ENCODE measurements around the gene DISC1.

Gene DISC1

DNA sequence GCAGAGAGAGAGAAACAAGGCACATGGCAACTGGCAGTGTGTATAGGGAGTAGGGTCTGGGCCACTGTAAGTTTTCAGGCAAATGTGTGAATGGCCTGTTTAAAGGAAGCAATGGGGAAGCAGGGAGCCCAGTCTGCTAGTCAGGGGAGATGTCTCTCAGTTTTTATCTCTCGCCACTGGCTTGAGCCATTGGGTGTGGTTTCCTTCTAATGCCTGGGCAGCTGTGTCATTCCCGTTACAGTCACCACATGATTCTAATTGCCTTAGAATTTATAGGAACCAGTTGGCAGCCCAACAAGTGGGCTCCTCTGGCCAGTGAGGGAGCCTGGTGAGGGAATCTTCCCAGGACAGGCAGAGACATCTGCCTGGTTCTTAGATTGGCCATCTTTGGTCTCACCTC is 182.4 kb downstream of the DISC1 start:
- TF ChIP-seq, protein P1, sequence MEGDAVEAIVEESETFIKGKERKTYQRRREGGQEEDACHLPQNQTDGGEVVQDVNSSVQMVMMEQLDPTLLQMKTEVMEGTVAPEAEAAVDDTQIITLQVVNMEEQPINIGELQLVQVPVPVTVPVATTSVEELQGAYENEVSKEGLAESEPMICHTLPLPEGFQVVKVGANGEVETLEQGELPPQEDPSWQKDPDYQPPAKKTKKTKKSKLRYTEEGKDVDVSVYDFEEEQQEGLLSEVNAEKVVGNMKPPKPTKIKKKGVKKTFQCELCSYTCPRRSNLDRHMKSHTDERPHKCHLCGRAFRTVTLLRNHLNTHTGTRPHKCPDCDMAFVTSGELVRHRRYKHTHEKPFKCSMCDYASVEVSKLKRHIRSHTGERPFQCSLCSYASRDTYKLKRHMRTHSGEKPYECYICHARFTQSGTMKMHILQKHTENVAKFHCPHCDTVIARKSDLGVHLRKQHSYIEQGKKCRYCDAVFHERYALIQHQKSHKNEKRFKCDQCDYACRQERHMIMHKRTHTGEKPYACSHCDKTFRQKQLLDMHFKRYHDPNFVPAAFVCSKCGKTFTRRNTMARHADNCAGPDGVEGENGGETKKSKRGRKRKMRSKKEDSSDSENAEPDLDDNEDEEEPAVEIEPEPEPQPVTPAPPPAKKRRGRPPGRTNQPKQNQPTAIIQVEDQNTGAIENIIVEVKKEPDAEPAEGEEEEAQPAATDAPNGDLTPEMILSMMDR (IDR thresholded peaks at IDR 0.05): no peak

DNA sequence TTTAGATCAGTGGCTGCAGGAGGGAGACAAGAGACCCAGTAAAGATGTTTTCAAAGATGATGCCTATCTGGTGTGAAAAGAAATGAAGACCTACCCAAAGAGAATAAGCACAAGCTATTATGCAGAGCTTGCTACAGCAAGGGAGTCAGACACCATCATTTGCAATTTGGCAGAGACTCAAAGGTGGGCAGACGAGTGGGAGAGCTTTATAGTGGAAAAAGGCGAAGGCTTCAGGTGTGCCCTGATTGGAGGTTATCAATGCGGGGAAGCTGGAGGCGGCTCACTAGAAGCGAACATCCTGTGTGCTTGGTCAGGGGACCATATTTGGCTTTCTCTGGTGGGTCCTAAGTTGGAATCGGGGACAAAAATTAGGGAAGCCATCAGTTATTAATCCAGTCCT is 183.8 kb downstream of the DISC1 start:
- TF ChIP-seq, protein P1 (IDR thresholded peaks at IDR 0.05): no peak

DNA sequence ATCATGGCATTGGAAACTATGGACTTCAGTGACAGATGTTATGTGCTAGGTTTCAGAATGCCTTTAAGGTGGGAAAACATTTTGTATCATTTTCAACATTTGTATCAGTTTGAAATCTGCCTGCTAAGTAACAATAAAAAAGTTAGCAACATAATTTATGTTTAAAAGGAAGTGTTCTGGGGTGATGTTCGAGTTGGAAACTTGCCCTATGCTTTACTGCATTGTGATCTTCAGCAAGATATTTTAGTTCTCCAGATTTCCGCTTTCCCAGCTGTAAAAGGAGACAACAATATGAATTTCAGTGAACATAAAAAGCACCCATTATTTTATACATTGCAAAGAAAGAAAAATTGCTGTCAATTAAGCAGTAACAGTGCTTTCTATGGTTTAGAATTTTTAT is 187.4 kb downstream of the DISC1 start:
- TF ChIP-seq, protein P1 (IDR thresholded peaks at IDR 0.05): no peak

DNA sequence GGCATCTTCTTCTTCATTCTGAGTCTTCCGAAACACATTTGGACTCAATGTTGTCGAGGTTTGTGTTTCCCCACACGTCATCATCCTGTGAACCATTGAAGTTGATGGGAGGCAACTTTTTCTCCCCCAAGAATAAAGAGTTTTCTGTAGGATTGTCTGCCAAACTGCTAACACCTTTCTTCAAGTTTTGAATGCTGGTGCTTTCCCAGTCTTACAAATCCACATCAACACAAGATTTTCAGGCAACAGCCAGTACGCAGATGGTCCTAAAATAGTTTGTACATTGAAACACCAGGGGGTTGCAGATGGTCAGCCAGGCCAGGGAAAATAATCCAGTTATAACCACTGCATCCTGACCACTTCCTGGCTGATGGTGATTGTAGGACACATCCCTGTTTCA is 187.9 kb downstream of the DISC1 start:
- TF ChIP-seq, protein P1 (IDR thresholded peaks at IDR 0.05): no peak

DNA sequence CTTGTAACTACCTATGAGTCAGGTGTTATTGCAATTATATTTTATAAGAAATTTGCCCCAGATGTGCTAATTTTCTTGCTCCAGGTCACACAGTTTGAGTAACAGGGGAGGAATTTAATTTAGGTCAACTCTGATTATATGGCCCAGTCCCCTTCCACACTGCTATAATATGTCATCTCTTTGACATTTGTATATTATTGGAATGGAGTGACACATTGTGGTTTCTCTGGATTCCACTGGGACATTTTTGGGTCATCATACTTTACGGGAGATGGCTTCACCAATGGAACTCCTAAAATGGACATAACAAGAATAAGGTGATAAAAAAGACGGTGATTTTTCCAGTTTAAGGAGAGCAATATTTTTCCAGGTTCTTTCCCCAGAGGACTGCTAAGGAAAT is 191.2 kb downstream of the DISC1 start:
- TF ChIP-seq, protein P1 (IDR thresholded peaks at IDR 0.05): no peak

DNA sequence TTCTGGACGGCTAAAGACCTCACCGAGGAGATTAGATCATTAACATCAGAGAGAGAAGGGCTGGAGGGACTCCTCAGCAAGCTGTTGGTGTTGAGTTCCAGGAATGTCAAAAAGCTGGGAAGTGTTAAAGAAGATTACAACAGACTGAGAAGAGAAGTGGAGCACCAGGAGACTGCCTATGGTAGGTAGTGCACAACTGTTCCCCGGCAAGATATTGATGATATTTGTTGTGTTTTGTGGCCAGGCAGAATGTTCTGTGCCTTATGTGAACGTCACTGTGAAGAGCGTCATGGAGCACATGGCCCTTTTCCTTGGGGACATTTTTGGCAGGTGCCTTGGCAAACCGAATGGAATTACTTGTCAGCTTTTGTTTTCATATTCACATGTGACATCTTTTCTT is 191.7 kb downstream of the DISC1 start:
- TF ChIP-seq, protein P1 (IDR thresholded peaks at IDR 0.05): no peak

DNA sequence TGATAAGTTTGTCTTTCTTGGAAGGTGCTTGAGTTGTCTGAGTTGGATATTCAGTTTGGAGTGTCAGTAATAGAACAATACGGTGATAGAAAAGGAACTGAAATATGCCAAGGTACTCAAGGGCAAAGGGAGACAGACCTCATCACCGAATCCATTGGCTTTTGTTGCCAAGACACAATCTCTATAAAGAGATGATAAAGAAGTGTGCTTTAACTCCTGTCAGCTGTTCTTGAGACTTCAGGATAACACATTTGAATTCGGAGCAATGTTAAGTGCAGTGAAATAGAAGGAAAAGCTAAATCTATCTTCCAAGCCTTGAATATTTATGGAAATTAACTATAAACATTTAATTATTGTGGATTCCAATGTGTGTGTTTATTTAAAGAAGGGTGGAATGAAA is 194.7 kb downstream of the DISC1 start:
- TF ChIP-seq, protein P1 (IDR thresholded peaks at IDR 0.05): no peak

DNA sequence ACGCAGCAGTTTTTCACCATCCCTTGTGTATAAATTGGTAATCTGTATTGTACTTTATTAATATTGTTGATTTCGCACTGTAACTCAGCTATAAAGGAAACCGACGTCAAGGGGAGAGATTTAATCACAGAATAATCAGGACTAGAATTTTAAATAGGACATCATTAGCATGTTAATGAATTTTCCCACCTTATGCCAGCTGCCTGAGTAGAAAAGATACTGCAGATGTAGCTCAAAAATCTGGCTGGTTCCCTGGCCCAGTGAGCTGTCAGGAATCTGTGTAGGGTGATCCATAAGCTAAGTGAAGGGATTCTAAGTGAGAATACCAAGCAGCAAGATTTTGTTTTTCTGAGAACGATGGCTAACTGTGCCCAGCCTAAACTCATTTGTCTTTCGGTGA is 195.5 kb downstream of the DISC1 start:
- TF ChIP-seq, protein P1 (IDR thresholded peaks at IDR 0.05): no peak

All from LNCAP (cell line).